Nephron (organoid): ENCODE results near the gene AGTRAP.

Experiments
- H3K27ac Mint-ChIP-seq, 3 experiments: 2 replicates each; pipeline ENCODE4 v1.8.0; 2020; ENCODE audit warnings: mixed read lengths in 3 of 3, mild to moderate bottlenecking in 2 of 3, moderate library complexity in 1 of 3
- H3K27me3 Mint-ChIP-seq: 2 replicates; pipeline ENCODE4 v1.8.0; 2021; ENCODE audit warnings: low read depth, mild to moderate bottlenecking, moderate library complexity, mixed read lengths
- H3K36me3 Mint-ChIP-seq: 2 replicates; pipeline ENCODE4 v1.8.0; 2020; ENCODE audit warnings: low read depth, mixed read lengths
- H3K4me1 Mint-ChIP-seq: 2 replicates; pipeline ENCODE4 v1.8.0; 2020; ENCODE audit warnings: mixed read lengths
- H3K4me3 Mint-ChIP-seq, 3 experiments: 2 replicates each; pipeline ENCODE4 v1.8.0; 2020; ENCODE audit warnings: mild to moderate bottlenecking in 3 of 3, mixed read lengths in 3 of 3, moderate library complexity in 2 of 3
- H3K9me3 Mint-ChIP-seq: 2 replicates; pipeline ENCODE4 v1.8.0; 2020; ENCODE audit warnings: mixed read lengths
- TF ChIP-seq, protein P1 (sequence below), 3 experiments: fragments of 200-600 bp; sonication (generic); IDR thresholded peaks; one replicate each; pipeline ENCODE4 v1.5.0; 2021; ENCODE audit warnings: antibody characterized with exemption in 3 of 3; ENCODE audit not compliant: unreplicated experiment in 3 of 3

Gene AGTRAP

DNA sequence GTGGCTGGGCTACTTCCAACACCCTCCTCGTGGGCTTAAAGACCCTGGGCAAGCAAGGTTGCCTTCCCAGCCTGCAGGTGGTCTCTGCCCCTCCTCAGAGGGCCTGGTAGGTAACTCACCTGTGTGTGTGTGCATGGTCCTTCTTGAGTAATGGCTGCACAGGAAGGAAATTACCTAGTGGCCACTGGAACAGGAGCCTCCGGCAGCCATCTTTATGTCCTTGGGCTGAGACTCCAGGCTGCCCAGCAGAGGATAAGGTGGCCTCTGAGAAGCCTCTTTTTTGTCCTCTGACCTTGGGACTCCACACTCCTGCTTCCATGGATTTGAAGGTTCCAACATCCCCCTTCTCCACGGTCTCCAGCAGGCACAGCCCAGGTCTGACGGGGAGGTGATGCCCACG, 24.4 kb upstream of the AGTRAP start:
- no peaks in the 10 kb centered on the region for H3K36me3 Mint-ChIP-seq

GRCh38 chr1:11712285-11712684, 23.7 kb upstream of the AGTRAP start:
- no peaks in the 10 kb centered on the region for H3K9me3 Mint-ChIP-seq
- no peak overlapping the region for H3K4me3 Mint-ChIP-seq
- TF ChIP-seq, protein P1, sequence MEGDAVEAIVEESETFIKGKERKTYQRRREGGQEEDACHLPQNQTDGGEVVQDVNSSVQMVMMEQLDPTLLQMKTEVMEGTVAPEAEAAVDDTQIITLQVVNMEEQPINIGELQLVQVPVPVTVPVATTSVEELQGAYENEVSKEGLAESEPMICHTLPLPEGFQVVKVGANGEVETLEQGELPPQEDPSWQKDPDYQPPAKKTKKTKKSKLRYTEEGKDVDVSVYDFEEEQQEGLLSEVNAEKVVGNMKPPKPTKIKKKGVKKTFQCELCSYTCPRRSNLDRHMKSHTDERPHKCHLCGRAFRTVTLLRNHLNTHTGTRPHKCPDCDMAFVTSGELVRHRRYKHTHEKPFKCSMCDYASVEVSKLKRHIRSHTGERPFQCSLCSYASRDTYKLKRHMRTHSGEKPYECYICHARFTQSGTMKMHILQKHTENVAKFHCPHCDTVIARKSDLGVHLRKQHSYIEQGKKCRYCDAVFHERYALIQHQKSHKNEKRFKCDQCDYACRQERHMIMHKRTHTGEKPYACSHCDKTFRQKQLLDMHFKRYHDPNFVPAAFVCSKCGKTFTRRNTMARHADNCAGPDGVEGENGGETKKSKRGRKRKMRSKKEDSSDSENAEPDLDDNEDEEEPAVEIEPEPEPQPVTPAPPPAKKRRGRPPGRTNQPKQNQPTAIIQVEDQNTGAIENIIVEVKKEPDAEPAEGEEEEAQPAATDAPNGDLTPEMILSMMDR (IDR thresholded peaks at IDR 0.05; ENCODE audit: unreplicated experiment in 3 of 3), result no peak
- H3K27me3 Mint-ChIP-seq, result peaks cover 6% of the 10 kb centered on the region
- H3K36me3 Mint-ChIP-seq, result no peaks in the 10 kb centered on the region
- H3K27ac Mint-ChIP-seq, result no peak overlapping the region
- H3K4me1 Mint-ChIP-seq, result peaks cover 6% of the 10 kb centered on the region

More for the DNA sequence above, 24.4 kb upstream of the AGTRAP start:
- H3K27me3 Mint-ChIP-seq, result peaks cover 6% of the 10 kb centered on the region
- H3K27ac Mint-ChIP-seq, result no peak overlapping the region
- TF ChIP-seq, protein P1 (IDR thresholded peaks at IDR 0.05; ENCODE audit: unreplicated experiment in 3 of 3), result no peak
- no peaks in the 10 kb centered on the region for H3K9me3 Mint-ChIP-seq
- H3K4me1 Mint-ChIP-seq, result peaks cover 6% of the 10 kb centered on the region
- no peak overlapping the region for H3K4me3 Mint-ChIP-seq

- Mint-ChIP-seq H3K27ac (no peak overlapping the region), H3K27me3 (peaks cover 10% of the 10 kb centered on the region), H3K4me1 (no peaks in the 10 kb centered on the region), H3K36me3 (no peaks in the 10 kb centered on the region), H3K4me3 (no peak overlapping the region), H3K9me3 (no peaks in the 10 kb centered on the region)
- TF ChIP-seq, protein P1 (IDR thresholded peaks at IDR 0.05; ENCODE audit: unreplicated experiment in 3 of 3), result no peak
Observed at GRCh38 chr1:11713095-11713494, 22.8 kb upstream of the AGTRAP start.

DNA sequence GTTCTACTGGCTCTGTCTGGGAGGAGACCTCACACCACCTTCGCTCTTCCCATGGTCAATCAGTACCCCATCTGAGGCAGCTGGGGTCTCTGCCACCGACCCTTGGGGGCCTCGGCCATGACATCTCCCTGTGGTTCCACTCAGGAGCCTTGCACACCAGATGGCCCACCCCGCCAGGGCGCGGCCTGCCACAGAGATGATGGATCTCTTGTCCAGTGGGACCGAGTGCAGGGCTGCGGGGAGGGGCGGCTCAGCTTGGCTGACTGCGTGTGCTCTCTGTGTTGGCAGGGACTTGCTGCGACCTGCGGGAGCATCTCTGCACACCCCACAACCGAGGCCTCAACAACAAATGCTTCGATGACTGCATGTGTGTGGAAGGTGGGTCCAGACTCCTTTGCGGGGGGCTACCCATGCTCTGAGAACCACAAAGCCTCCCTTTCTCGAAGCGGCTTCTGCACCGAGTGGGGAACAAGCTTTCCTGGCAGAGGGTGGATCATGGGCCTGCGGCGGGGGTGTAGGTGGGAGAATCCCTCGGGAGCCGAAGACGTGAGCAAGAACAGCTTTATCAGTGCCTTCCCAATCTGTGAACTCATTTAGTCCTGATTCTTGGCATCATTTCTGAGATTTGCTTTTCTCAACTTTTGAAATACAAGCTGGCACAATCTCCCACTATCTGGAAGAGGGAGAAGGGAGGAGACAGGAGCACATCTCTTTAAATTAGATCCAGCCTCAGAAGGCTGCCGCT, 20.9 kb upstream of the AGTRAP start:
- Mint-ChIP-seq H3K4me1 (no peaks in the 10 kb centered on the region), H3K4me3 (no peak overlapping the region), H3K27ac (no peak overlapping the region), H3K27me3 (peaks cover 26% of the 10 kb centered on the region), H3K9me3 (no peaks in the 10 kb centered on the region), H3K36me3 (no peaks in the 10 kb centered on the region)
- TF ChIP-seq, protein P1 (IDR thresholded peaks at IDR 0.05; ENCODE audit: unreplicated experiment in 3 of 3), result no peak

GRCh38 chr1:11719313-11720032, 16.5 kb upstream of the AGTRAP start:
- peaks cover 29% of the 10 kb centered on the region for H3K27me3 Mint-ChIP-seq
- H3K9me3 Mint-ChIP-seq, result no peaks in the 10 kb centered on the region
- H3K36me3 Mint-ChIP-seq, result no peaks in the 10 kb centered on the region
- TF ChIP-seq, protein P1 (IDR thresholded peaks at IDR 0.05; ENCODE audit: unreplicated experiment in 3 of 3), result peak; percentile 95 to 99 (median 96)
- no peak overlapping the region for H3K27ac Mint-ChIP-seq
- H3K4me1 Mint-ChIP-seq, result no peaks in the 10 kb centered on the region
- H3K4me3 Mint-ChIP-seq, result peak overlapping the region; percentile 38 to 62 (median 55)
